Measurements from ENCODE around the gene KDM6B. TPM values are rescaled to one million over a fixed set of nuclear protein-coding genes. Genes with fewer than 3 reads are reported as not detected.

Gene KDM6B
- total RNA-seq, 1 experiment from 2014 or later: 19.9 TPM

DNA sequence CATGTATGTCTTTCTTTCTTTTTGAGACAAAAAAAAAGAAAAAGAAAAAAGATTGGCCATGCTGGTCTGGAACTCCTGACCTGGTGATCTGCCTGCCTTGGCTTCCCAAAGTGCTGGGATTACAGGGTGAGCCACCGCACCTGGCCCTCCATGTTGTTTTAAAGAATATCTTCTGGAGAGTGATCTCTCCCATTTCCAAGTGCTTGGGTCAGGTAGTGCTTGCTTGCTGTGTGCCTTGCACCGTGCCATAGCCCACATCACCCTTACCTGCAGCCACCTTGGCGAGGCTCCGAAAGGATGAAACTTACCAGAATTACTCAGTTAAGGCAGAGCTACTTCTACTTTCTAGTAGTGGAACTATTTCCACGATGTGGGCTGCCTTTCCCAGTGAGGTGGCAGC lies 19.0 kb upstream of the KDM6B start:
- H3K27ac ChIP-seq (ENCODE audit: low read length): no peak overlapping the region
- ChIA-PET POLR2A (no interaction called here), CTCF (no interaction called here)
- DNase-seq (ENCODE audit: low read depth, low spot score): no peak
- intact Hi-C loops (cut with micrococcal nuclease; ENCODE audit: unreplicated experiment): no loop called here
- no TSS peak for BruUV-seq (replicated peaks)
- no peak for TF ChIP-seq SIN3A (IDR thresholded peaks at IDR 0.05; ENCODE audit: borderline replicate concordance, insufficient read depth, low read depth, low read length)
- TF ChIP-seq, protein P1, sequence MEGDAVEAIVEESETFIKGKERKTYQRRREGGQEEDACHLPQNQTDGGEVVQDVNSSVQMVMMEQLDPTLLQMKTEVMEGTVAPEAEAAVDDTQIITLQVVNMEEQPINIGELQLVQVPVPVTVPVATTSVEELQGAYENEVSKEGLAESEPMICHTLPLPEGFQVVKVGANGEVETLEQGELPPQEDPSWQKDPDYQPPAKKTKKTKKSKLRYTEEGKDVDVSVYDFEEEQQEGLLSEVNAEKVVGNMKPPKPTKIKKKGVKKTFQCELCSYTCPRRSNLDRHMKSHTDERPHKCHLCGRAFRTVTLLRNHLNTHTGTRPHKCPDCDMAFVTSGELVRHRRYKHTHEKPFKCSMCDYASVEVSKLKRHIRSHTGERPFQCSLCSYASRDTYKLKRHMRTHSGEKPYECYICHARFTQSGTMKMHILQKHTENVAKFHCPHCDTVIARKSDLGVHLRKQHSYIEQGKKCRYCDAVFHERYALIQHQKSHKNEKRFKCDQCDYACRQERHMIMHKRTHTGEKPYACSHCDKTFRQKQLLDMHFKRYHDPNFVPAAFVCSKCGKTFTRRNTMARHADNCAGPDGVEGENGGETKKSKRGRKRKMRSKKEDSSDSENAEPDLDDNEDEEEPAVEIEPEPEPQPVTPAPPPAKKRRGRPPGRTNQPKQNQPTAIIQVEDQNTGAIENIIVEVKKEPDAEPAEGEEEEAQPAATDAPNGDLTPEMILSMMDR (IDR thresholded peaks at IDR 0.05): no peak
- TF ChIP-seq, protein P2, sequence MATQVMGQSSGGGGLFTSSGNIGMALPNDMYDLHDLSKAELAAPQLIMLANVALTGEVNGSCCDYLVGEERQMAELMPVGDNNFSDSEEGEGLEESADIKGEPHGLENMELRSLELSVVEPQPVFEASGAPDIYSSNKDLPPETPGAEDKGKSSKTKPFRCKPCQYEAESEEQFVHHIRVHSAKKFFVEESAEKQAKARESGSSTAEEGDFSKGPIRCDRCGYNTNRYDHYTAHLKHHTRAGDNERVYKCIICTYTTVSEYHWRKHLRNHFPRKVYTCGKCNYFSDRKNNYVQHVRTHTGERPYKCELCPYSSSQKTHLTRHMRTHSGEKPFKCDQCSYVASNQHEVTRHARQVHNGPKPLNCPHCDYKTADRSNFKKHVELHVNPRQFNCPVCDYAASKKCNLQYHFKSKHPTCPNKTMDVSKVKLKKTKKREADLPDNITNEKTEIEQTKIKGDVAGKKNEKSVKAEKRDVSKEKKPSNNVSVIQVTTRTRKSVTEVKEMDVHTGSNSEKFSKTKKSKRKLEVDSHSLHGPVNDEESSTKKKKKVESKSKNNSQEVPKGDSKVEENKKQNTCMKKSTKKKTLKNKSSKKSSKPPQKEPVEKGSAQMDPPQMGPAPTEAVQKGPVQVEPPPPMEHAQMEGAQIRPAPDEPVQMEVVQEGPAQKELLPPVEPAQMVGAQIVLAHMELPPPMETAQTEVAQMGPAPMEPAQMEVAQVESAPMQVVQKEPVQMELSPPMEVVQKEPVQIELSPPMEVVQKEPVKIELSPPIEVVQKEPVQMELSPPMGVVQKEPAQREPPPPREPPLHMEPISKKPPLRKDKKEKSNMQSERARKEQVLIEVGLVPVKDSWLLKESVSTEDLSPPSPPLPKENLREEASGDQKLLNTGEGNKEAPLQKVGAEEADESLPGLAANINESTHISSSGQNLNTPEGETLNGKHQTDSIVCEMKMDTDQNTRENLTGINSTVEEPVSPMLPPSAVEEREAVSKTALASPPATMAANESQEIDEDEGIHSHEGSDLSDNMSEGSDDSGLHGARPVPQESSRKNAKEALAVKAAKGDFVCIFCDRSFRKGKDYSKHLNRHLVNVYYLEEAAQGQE (IDR thresholded peaks at IDR 0.05; ENCODE audit: insufficient read depth in 1 of 2, low read depth in 2 of 2, low read length in 1 of 2): no peak
- no peak for TF ChIP-seq TCF7L2 (IDR thresholded peaks at IDR 0.05; ENCODE audit: low read depth, low read length)
- no peak for TF ChIP-seq POLR2AphosphoS5 (IDR thresholded peaks at IDR 0.05; ENCODE audit: low read depth, low read length)
- ATAC-seq: no peak
- no peaks in the 10 kb centered on the region for H3K36me3 ChIP-seq (ENCODE audit: control insufficient read depth, insufficient read depth, low read length)
- H3K4me1 ChIP-seq (ENCODE audit: control insufficient read depth, insufficient read depth, low read length): no peaks in the 10 kb centered on the region
- H3K27me3 ChIP-seq (ENCODE audit: control insufficient read depth, insufficient read depth, low read length): no peaks in the 10 kb centered on the region
- H3K4me3 ChIP-seq (ENCODE audit: low read depth in 2 of 2, low read length in 2 of 2): no peak overlapping the region
- in situ Hi-C loops (cut with HindIII; ENCODE audit: low pct_unique_long_range_greater_than_20kb, low sequenced_read_pairs): no loop called here
- no peaks in the 10 kb centered on the region for H3K9me3 ChIP-seq (ENCODE audit: control insufficient read depth, insufficient read depth, low read depth, low read length)

DNA sequence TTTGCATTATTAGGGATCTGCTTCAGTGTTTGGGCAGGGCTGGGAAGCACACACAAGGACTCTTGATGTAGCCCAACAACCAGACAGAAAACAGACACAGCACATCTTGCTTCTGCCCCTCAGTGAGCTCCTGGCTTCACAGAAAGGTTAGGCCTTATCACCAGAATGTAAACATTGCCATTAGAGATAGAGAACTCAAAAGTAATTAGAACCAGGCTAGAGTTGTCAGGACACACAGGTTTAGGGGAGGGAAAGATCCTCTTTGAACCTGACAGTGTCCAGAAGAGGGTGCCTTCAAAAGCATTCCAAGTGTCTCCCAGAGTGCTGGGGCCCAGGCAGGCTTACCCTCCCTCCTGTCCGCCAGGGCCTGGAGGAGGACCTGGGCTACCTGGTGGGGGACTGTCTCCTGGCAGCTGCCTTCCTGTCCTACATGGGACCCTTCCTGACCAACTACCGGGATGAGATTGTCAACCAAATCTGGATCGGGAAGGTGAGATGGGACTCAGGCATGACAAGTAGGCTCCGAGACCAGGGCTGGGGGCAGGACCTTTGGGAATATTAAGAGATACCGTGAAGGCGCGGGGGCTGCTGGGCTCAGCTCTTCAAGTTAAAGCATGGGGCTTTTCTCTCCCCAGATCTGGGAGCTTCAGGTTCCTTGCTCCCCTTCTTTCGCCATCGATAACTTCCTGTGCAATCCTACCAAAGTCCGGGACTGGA lies 16.9 kb upstream of the KDM6B start:
- H3K9me3 ChIP-seq (ENCODE audit: control insufficient read depth, insufficient read depth, low read depth, low read length): no peaks in the 10 kb centered on the region
- no peaks in the 10 kb centered on the region for H3K27me3 ChIP-seq (ENCODE audit: control insufficient read depth, insufficient read depth, low read length)
- intact Hi-C loops (cut with micrococcal nuclease; ENCODE audit: unreplicated experiment) (no loop called here), in situ Hi-C loops (cut with HindIII; ENCODE audit: low pct_unique_long_range_greater_than_20kb, low sequenced_read_pairs) (no loop called here)
- POLR2A ChIA-PET: no interaction called here
- BruUV-seq (replicated peaks): no TSS peak
- no peaks in the 10 kb centered on the region for H3K4me1 ChIP-seq (ENCODE audit: control insufficient read depth, insufficient read depth, low read length)
- H3K36me3 ChIP-seq (ENCODE audit: control insufficient read depth, insufficient read depth, low read length): no peaks in the 10 kb centered on the region
- no peak for DNase-seq (ENCODE audit: low read depth, low spot score)
- CTCF ChIA-PET: no interaction called here
- no peak for ATAC-seq
- H3K27ac ChIP-seq (ENCODE audit: low read length): no peak overlapping the region
- no peak overlapping the region for H3K4me3 ChIP-seq (ENCODE audit: low read depth in 2 of 2, low read length in 2 of 2)
- no peak for TF ChIP-seq TCF7L2 (IDR thresholded peaks at IDR 0.05; ENCODE audit: low read depth, low read length)
- TF ChIP-seq, protein P2 (IDR thresholded peaks at IDR 0.05; ENCODE audit: insufficient read depth in 1 of 2, low read depth in 2 of 2, low read length in 1 of 2): no peak
- TF ChIP-seq POLR2AphosphoS5 (IDR thresholded peaks at IDR 0.05; ENCODE audit: low read depth, low read length): no peak

All from Panc1 (cell line).